ENCODE measurements around the gene ZNF189.
"Not testable (repeated sequence)": the region's sequence is repeated elsewhere in the genome, so short reads cannot be mapped to it uniquely, and the experiment has no call there.

ZNF189 gene

GRCh38 chr9:101380295-101380694 is 18.4 kb upstream of the ZNF189 start:
- H3K9me3 ChIP-seq (ENCODE audit: control insufficient read depth, insufficient read depth, low read length) = no peaks in the 10 kb centered on the region
- H4K20me1 ChIP-seq (ENCODE audit: control insufficient read depth, insufficient read depth, low read depth, low read length) = no peaks in the 10 kb centered on the region
- H3K9me2 ChIP-seq (replicated peaks; ENCODE audit: control insufficient read depth, low read length) = no peaks in the 10 kb centered on the region
- no peak overlapping the region for H3K4me3 ChIP-seq (ENCODE audit: low read length)
- TF ChIP-seq, protein P1, sequence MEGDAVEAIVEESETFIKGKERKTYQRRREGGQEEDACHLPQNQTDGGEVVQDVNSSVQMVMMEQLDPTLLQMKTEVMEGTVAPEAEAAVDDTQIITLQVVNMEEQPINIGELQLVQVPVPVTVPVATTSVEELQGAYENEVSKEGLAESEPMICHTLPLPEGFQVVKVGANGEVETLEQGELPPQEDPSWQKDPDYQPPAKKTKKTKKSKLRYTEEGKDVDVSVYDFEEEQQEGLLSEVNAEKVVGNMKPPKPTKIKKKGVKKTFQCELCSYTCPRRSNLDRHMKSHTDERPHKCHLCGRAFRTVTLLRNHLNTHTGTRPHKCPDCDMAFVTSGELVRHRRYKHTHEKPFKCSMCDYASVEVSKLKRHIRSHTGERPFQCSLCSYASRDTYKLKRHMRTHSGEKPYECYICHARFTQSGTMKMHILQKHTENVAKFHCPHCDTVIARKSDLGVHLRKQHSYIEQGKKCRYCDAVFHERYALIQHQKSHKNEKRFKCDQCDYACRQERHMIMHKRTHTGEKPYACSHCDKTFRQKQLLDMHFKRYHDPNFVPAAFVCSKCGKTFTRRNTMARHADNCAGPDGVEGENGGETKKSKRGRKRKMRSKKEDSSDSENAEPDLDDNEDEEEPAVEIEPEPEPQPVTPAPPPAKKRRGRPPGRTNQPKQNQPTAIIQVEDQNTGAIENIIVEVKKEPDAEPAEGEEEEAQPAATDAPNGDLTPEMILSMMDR (IDR thresholded peaks at IDR 0.05; ENCODE audit: low read depth, low read length, poor library complexity, severe bottlenecking) = no peak
- TF ChIP-seq EZH2phosphoT487 (IDR thresholded peaks at IDR 0.05; ENCODE audit: borderline replicate concordance, low read length) = no peak
- H3K27ac ChIP-seq (ENCODE audit: low read depth, low read length) = no peak overlapping the region
- H3F3A ChIP-seq (ENCODE audit: control insufficient read depth, insufficient read depth) = no peaks in the 10 kb centered on the region
- H3K4me2 ChIP-seq (ENCODE audit: low read length) = no peak overlapping the region
- H3K27me3 ChIP-seq (ENCODE audit: control insufficient read depth, low read length) = no peaks in the 10 kb centered on the region
- H3K4me1 ChIP-seq (ENCODE audit: control insufficient read depth, low read length) = no peaks in the 10 kb centered on the region
- H3K36me3 ChIP-seq (ENCODE audit: control insufficient read depth, low read length) = no peaks in the 10 kb centered on the region
- H3K79me2 ChIP-seq (ENCODE audit: control insufficient read depth, low read length) = no peaks in the 10 kb centered on the region

DNA sequence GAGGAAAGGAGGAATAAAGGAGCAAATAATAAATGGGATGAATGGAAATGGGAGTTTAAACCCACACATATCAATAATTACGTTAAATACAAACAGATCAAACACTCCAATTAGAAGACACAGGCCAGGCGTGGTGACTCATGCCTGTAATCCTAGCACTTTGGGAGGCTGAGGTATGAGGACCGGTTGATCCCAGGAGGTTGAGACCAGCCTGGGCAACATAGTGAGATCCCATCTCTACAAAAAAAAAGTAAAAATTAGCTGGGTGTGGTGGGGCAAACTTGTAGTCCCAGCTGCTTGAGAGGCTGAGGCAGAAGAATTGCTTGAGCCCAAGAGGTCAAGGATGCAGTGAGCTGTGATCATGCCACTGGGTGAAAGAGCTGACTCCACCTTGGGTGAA is 17.5 kb upstream of the ZNF189 start:
- Histone ChIP-seq H3K36me3 (ENCODE audit: control insufficient read depth, low read length) (no peaks in the 10 kb centered on the region), H3K9me2 (replicated peaks; ENCODE audit: control insufficient read depth, low read length) (no peaks in the 10 kb centered on the region), H3K79me2 (ENCODE audit: control insufficient read depth, low read length) (no peaks in the 10 kb centered on the region), H3K9me3 (ENCODE audit: control insufficient read depth, insufficient read depth, low read length) (no peaks in the 10 kb centered on the region), H3K27ac (ENCODE audit: low read depth, low read length) (no peak overlapping the region), H3K4me2 (ENCODE audit: low read length) (no peak overlapping the region), H3F3A (ENCODE audit: control insufficient read depth, insufficient read depth) (no peaks in the 10 kb centered on the region), H3K4me3 (ENCODE audit: low read length) (no peak overlapping the region), H4K20me1 (ENCODE audit: control insufficient read depth, insufficient read depth, low read depth, low read length) (no peaks in the 10 kb centered on the region), H3K27me3 (ENCODE audit: control insufficient read depth, low read length) (no peaks in the 10 kb centered on the region), H3K4me1 (ENCODE audit: control insufficient read depth, low read length) (no peaks in the 10 kb centered on the region)
- TF ChIP-seq EZH2phosphoT487 (IDR thresholded peaks at IDR 0.05; ENCODE audit: borderline replicate concordance, low read length) = no peak
- TF ChIP-seq, protein P1 (IDR thresholded peaks at IDR 0.05; ENCODE audit: low read depth, low read length, poor library complexity, severe bottlenecking) = no peak

GRCh38 chr9:101381833-101382342 is 16.8 kb upstream of the ZNF189 start:
- H3K79me2 ChIP-seq (ENCODE audit: control insufficient read depth, low read length) = no peaks in the 10 kb centered on the region
- H3K9me3 ChIP-seq (ENCODE audit: control insufficient read depth, insufficient read depth, low read length) = no peaks in the 10 kb centered on the region
- H3K4me1 ChIP-seq (ENCODE audit: control insufficient read depth, low read length) = no peaks in the 10 kb centered on the region
- H3K27me3 ChIP-seq (ENCODE audit: control insufficient read depth, low read length) = no peaks in the 10 kb centered on the region
- no peak overlapping the region for H3K4me3 ChIP-seq (ENCODE audit: low read length)
- no peaks in the 10 kb centered on the region for H4K20me1 ChIP-seq (ENCODE audit: control insufficient read depth, insufficient read depth, low read depth, low read length)
- no peaks in the 10 kb centered on the region for H3K9me2 ChIP-seq (replicated peaks; ENCODE audit: control insufficient read depth, low read length)
- no peaks in the 10 kb centered on the region for H3F3A ChIP-seq (ENCODE audit: control insufficient read depth, insufficient read depth)
- H3K27ac ChIP-seq (ENCODE audit: low read depth, low read length) = no peak overlapping the region
- H3K36me3 ChIP-seq (ENCODE audit: control insufficient read depth, low read length) = peaks cover 3% of the 10 kb centered on the region
- H3K4me2 ChIP-seq (ENCODE audit: low read length) = no peak overlapping the region
- no peak for TF ChIP-seq EZH2phosphoT487 (IDR thresholded peaks at IDR 0.05; ENCODE audit: borderline replicate concordance, low read length)

GRCh38 chr9:101383361-101383760 is 15.3 kb upstream of the ZNF189 start:
- no peaks in the 10 kb centered on the region for H3K9me3 ChIP-seq (ENCODE audit: control insufficient read depth, insufficient read depth, low read length)
- H3K4me3 ChIP-seq (ENCODE audit: low read length) = no peak overlapping the region
- TF ChIP-seq EZH2phosphoT487 (IDR thresholded peaks at IDR 0.05; ENCODE audit: borderline replicate concordance, low read length) = no peak
- TF ChIP-seq, protein P1 (IDR thresholded peaks at IDR 0.05; ENCODE audit: low read depth, low read length, poor library complexity, severe bottlenecking) = no peak
- H3K27ac ChIP-seq (ENCODE audit: low read depth, low read length) = no peak overlapping the region
- no peaks in the 10 kb centered on the region for H3K79me2 ChIP-seq (ENCODE audit: control insufficient read depth, low read length)
- H3F3A ChIP-seq (ENCODE audit: control insufficient read depth, insufficient read depth) = 0 out of 2 replicates have a peak, but pooled peaks cover 2% of the 10 kb centered on the region
- no peaks in the 10 kb centered on the region for H3K9me2 ChIP-seq (replicated peaks; ENCODE audit: control insufficient read depth, low read length)
- H3K4me2 ChIP-seq (ENCODE audit: low read length) = no peak overlapping the region
- H4K20me1 ChIP-seq (ENCODE audit: control insufficient read depth, insufficient read depth, low read depth, low read length) = no peaks in the 10 kb centered on the region
- H3K27me3 ChIP-seq (ENCODE audit: control insufficient read depth, low read length) = no peaks in the 10 kb centered on the region
- no peaks in the 10 kb centered on the region for H3K4me1 ChIP-seq (ENCODE audit: control insufficient read depth, low read length)
- H3K36me3 ChIP-seq (ENCODE audit: control insufficient read depth, low read length) = peaks cover 18% of the 10 kb centered on the region

- not testable (repeated sequence) for H3K4me3 ChIP-seq (ENCODE audit: low read length); H3K79me2 ChIP-seq (ENCODE audit: control insufficient read depth, low read length); H4K20me1 ChIP-seq (ENCODE audit: control insufficient read depth, insufficient read depth, low read depth, low read length); H3K4me2 ChIP-seq (ENCODE audit: low read length); H3K9me3 ChIP-seq (ENCODE audit: control insufficient read depth, insufficient read depth, low read length); H3K4me1 ChIP-seq (ENCODE audit: control insufficient read depth, low read length); H3K27me3 ChIP-seq (ENCODE audit: control insufficient read depth, low read length); H3K27ac ChIP-seq (ENCODE audit: low read depth, low read length); H3K9me2 ChIP-seq (replicated peaks; ENCODE audit: control insufficient read depth, low read length); H3F3A ChIP-seq (ENCODE audit: control insufficient read depth, insufficient read depth)
- peaks cover 33% of the 10 kb centered on the region for H3K36me3 ChIP-seq (ENCODE audit: control insufficient read depth, low read length)
Observed at GRCh38 chr9:101384873-101385536, 13.6 kb upstream of the ZNF189 start, which contains the start of gene BAAT. TSS of gene BAAT (minus strand) at chr9:101385006. CDS start at chr9:101371404, 13,602 bp downstream.

All from DOHH2 (cell line).